Measurements from ENCODE around the gene MAP1LC3B. TPM values are rescaled to one million over a fixed set of nuclear protein-coding genes. Genes with fewer than 3 reads are reported as not detected.
A peak's percentile ranks its signal among the peaks of the same experiment; 100 is the strongest.

MAP1LC3B gene
- total RNA-seq, 1 experiment from 2014 or later = 74.7 TPM

DNA sequence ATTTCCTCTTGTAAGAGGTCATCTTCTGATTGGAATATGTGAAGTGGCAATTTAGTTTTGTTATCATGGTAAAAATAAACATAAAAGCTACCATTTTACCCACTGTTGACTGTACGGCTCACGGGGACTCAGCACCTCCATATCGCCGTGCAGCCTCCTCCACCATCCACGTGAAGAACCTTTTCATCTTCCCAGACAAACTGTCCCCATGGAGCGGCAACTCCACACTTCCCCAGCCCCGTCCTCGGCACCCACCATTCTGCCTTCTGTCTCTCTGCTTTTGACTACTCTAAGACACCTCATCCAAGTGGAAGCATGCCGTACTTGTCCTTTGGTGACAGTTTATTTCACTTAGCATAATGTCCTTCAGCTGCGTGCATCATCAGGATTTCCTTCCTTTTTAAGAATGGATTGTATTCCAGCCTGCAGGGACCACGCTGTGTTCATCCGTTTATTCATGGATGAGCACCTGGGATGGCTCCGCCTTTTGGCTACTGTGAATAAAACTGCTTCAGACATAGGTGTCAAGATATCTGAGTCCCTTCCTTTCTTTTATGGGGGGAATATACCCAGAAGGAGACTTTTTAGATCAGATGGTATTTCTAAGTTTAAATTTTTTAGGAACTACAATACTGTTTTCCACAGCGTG, 22.9 kb upstream of the MAP1LC3B start:
- intact Hi-C loops (cut with micrococcal nuclease; ENCODE audit: unreplicated experiment) = no loop called here
- CTCF ChIA-PET = interaction anchor here (0.7 kb wide), 1 partner anchor 14 kb away, joined by 3 read pairs; no protein-coding TSS in a partner anchor

DNA sequence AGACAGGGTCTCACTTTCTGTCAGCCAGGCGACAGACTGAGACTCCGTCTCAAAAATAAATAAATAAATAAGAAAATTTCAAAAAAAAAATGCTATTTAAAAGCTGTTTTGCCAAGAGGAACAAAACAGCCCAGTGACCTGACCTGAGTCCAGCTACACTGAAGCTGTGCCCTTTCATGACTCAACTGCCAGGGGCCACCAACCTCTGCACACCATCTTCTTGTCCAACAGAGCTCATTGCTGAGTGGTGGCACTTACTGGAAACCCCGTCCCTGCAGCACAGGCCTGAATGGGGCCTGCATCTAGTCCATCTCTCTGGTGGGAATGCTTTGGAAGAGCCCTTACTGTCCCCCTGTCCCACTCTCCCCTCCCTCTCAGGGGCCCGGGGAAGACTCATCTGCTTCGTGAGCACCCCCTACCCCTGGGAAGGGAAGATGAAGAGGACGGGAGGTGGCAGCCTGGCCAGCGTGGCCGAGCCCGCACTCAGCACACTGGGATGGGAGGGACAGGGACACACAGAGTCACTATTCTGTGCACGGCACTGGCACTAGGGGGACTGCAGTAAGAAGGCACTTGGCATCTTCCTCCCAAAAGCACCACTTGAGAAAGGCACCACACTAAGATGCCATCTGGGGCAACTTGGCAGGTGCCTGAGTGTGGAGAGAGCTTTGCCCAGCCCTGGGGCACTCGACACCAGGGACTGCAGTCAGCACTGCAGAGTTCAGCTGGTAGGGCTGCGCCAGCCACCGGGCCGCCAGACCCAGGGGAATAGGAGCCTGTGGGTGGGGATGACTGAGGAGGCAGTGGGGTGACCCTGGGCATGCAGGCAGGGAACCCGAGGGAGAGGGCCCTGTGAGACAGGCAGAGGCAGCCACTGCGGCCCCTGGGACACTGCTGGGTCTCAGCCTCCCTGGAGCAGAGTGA, 22.1 kb upstream of the MAP1LC3B start:
- no peaks in the 10 kb centered on the region for H3K27me3 ChIP-seq (replicated peaks; ENCODE audit: insufficient read depth, low read depth, low read length, poor library complexity)
- BruUV-seq (replicated peaks) = no TSS peak
- CTCF ChIA-PET = interaction anchor here (0.7 kb wide), 1 partner anchor 13 kb away, joined by 3 read pairs; no protein-coding TSS in a partner anchor

More for the DNA sequence above, 22.9 kb upstream of the MAP1LC3B start:
- Histone ChIP-seq H3K4me3 (ENCODE audit: low read depth, low read length, poor library complexity, severe bottlenecking) (no peak overlapping the region), H3K27me3 (replicated peaks; ENCODE audit: insufficient read depth, low read depth, low read length, poor library complexity) (no peaks in the 10 kb centered on the region), H3K36me3 (ENCODE audit: insufficient read depth, low read length, poor library complexity, severe bottlenecking) (no peaks in the 10 kb centered on the region), H3K27ac (ENCODE audit: low read depth, low read length, poor library complexity, severe bottlenecking) (no peak overlapping the region), H3K9me3 (ENCODE audit: low read depth, low read length, poor library complexity, severe bottlenecking) (no peaks in the 10 kb centered on the region), H3K4me1 (ENCODE audit: insufficient read depth, low read length, poor library complexity, severe bottlenecking) (no peaks in the 10 kb centered on the region)
- TF ChIP-seq CTCF (conservative IDR thresholded peaks at IDR 0.05; ENCODE audit: low read depth, low read length) (no peak), EZH2 (IDR thresholded peaks at IDR 0.05; ENCODE audit: borderline replicate concordance, low read depth, low read length, poor library complexity, severe bottlenecking) (no peak)
- no TSS peak for BruUV-seq (replicated peaks)
- POLR2A ChIA-PET (ENCODE audit: low non-redundant PET) = interaction anchor here (0.6 kb wide), 1 partner anchor 20 kb away, joined by 14 read pairs; no protein-coding TSS in a partner anchor
- no peak for DNase-seq (ENCODE audit: low spot score)

More for the DNA sequence above, 22.1 kb upstream of the MAP1LC3B start:
- no peak overlapping the region for H3K4me3 ChIP-seq (ENCODE audit: low read depth, low read length, poor library complexity, severe bottlenecking)
- DNase-seq (ENCODE audit: low spot score) = no peak
- POLR2A ChIA-PET (ENCODE audit: low non-redundant PET) = interaction anchor here (0.6 kb wide), 1 partner anchor 21 kb away, joined by 14 read pairs; no protein-coding TSS in a partner anchor
- H3K27ac ChIP-seq (ENCODE audit: low read depth, low read length, poor library complexity, severe bottlenecking) = peak overlapping the region; percentile 34
- intact Hi-C loops (cut with micrococcal nuclease; ENCODE audit: unreplicated experiment) = no loop called here
- no peak for TF ChIP-seq CTCF (conservative IDR thresholded peaks at IDR 0.05; ENCODE audit: low read depth, low read length)
- no peak for TF ChIP-seq EZH2 (IDR thresholded peaks at IDR 0.05; ENCODE audit: borderline replicate concordance, low read depth, low read length, poor library complexity, severe bottlenecking)
- no peaks in the 10 kb centered on the region for H3K4me1 ChIP-seq (ENCODE audit: insufficient read depth, low read length, poor library complexity, severe bottlenecking)
- H3K9me3 ChIP-seq (ENCODE audit: low read depth, low read length, poor library complexity, severe bottlenecking) = no peaks in the 10 kb centered on the region
- no peaks in the 10 kb centered on the region for H3K36me3 ChIP-seq (ENCODE audit: insufficient read depth, low read length, poor library complexity, severe bottlenecking)

Measured in A673 (cell line).